ENCODE measurements around the gene TENM4.

GRCh38 chr11:78941226-78941851 lies 499.5 kb downstream of the TENM4 start:
- no peak for TF ChIP-seq CTCF (IDR thresholded peaks at IDR 0.05)
- no peak for TF ChIP-seq EZH2 (IDR thresholded peaks at IDR 0.05)
- no peak for TF ChIP-seq EZH2phosphoT487 (IDR thresholded peaks at IDR 0.05)

Measured in neural progenitor cell (in vitro differentiated cells).